Parathyroid adenoma (tissue), 2 donors: ENCODE measurements around the gene NUP98.

ENCODE experiments used
- H2AFZ ChIP-seq: fragments of 300-600 bp; sonication (generic); one replicate; pipeline ENCODE4 v1.7.0; 2017; ENCODE audit warnings: antibody characterized with exemption, mild to moderate bottlenecking
- H3K27ac ChIP-seq: fragments of 300-600 bp; sonication (generic); one replicate; pipeline ENCODE4 v1.7.0; 2017
- H3K27me3 ChIP-seq: fragments of 300-600 bp; sonication (generic); one replicate; pipeline ENCODE4 v1.7.0; 2017; ENCODE audit warnings: low read length; ENCODE audit not compliant: control insufficient read depth, insufficient read depth
- H3K36me3 ChIP-seq: fragments of 300-600 bp; sonication (generic); one replicate; pipeline ENCODE4 v1.7.0; 2017; ENCODE audit warnings: low read length; ENCODE audit not compliant: control insufficient read depth, insufficient read depth
- H3K4me1 ChIP-seq: fragments of 300-600 bp; sonication (generic); one replicate; pipeline ENCODE4 v1.7.0; 2017; ENCODE audit warnings: control low read depth
- H3K4me2 ChIP-seq: fragments of 300-600 bp; sonication (generic); one replicate; pipeline ENCODE4 v1.7.0; 2017; ENCODE audit warnings: low read length
- H3K4me3 ChIP-seq: fragments of 300-600 bp; sonication (generic); one replicate; pipeline ENCODE4 v1.7.0; 2017; ENCODE audit warnings: low read depth, low read length
- H3K79me2 ChIP-seq: fragments of 300-600 bp; sonication (generic); one replicate; pipeline ENCODE4 v1.7.0; 2017; ENCODE audit warnings: control low read depth
- H3K9ac ChIP-seq: fragments of 300-600 bp; sonication (generic); one replicate; pipeline ENCODE4 v1.7.0; 2017; ENCODE audit warnings: mild to moderate bottlenecking
- H3K9me3 ChIP-seq: fragments of 300-600 bp; sonication (generic); one replicate; pipeline ENCODE4 v1.7.0; 2017; ENCODE audit warnings: low read length; ENCODE audit not compliant: control insufficient read depth
- CTCF ChIP-seq: fragments of 300-600 bp; sonication (generic); IDR thresholded peaks from one replicate; pipeline ENCODE4 v1.7.0; 2017; ENCODE audit warnings: antibody characterized with exemption, mild to moderate bottlenecking
- donor health status: primary hyperparathyroidism.

NUP98 gene

GRCh38 chr11:3837793-3838192 lies 40.4 kb upstream of the NUP98 start:
- no peak overlapping the region for H3K4me3 ChIP-seq
- no peak for TF ChIP-seq CTCF
- H3K79me2 ChIP-seq = peaks cover 3% of the 10 kb centered on the region
- no peaks in the 10 kb centered on the region for H3K9me3 ChIP-seq
- H3K4me2 ChIP-seq = no peak overlapping the region
- H2AFZ ChIP-seq = no peak overlapping the region
- H3K4me1 ChIP-seq = peaks cover 3% of the 10 kb centered on the region
- no peaks in the 10 kb centered on the region for H3K27me3 ChIP-seq
- H3K27ac ChIP-seq = no peak overlapping the region
- no peaks in the 10 kb centered on the region for H3K36me3 ChIP-seq
- H3K9ac ChIP-seq = no peak overlapping the region

- no peak overlapping the region for H2AFZ ChIP-seq
- no peak overlapping the region for H3K9ac ChIP-seq
- H3K36me3 ChIP-seq = no peaks in the 10 kb centered on the region
- no peak overlapping the region for H3K27ac ChIP-seq
- no peak for TF ChIP-seq CTCF
- no peak overlapping the region for H3K4me3 ChIP-seq
- H3K9me3 ChIP-seq = no peaks in the 10 kb centered on the region
- no peaks in the 10 kb centered on the region for H3K27me3 ChIP-seq
- peaks cover 3% of the 10 kb centered on the region for H3K79me2 ChIP-seq
- H3K4me2 ChIP-seq = no peak overlapping the region
- H3K4me1 ChIP-seq = peaks cover 7% of the 10 kb centered on the region
These were observed 39.5 kb upstream of the NUP98 start for GRCh38 chr11:3836903-3837302.

- no peak for TF ChIP-seq CTCF
- H3K79me2 ChIP-seq = peaks cover 3% of the 10 kb centered on the region
- H3K36me3 ChIP-seq = no peaks in the 10 kb centered on the region
- H3K9me3 ChIP-seq = no peaks in the 10 kb centered on the region
- no peak overlapping the region for H3K27ac ChIP-seq
- H3K4me2 ChIP-seq = no peak overlapping the region
- no peak overlapping the region for H3K9ac ChIP-seq
- no peaks in the 10 kb centered on the region for H3K27me3 ChIP-seq
- no peak overlapping the region for H2AFZ ChIP-seq
- peaks cover 7% of the 10 kb centered on the region for H3K4me1 ChIP-seq
- H3K4me3 ChIP-seq = no peak overlapping the region
These were observed 38.4 kb upstream of the NUP98 start for GRCh38 chr11:3835751-3836150.

- no peak overlapping the region for H3K27ac ChIP-seq
- no peak for TF ChIP-seq CTCF
- no peak overlapping the region for H3K9ac ChIP-seq
- no peak overlapping the region for H2AFZ ChIP-seq
- peaks cover 3% of the 10 kb centered on the region for H3K79me2 ChIP-seq
- no peaks in the 10 kb centered on the region for H3K27me3 ChIP-seq
- no peaks in the 10 kb centered on the region for H3K36me3 ChIP-seq
- no peaks in the 10 kb centered on the region for H3K9me3 ChIP-seq
- H3K4me1 ChIP-seq = peaks cover 7% of the 10 kb centered on the region
- no peak overlapping the region for H3K4me2 ChIP-seq
- H3K4me3 ChIP-seq = no peak overlapping the region
These were observed 37.5 kb upstream of the NUP98 start for GRCh38 chr11:3834664-3835461.

GRCh38 chr11:3834349-3834663 lies 37.0 kb upstream of the NUP98 start:
- Histone ChIP-seq H3K27ac (no peak overlapping the region), H3K9ac (no peak overlapping the region)

More at GRCh38 chr11:3834349-3834663, 37.0 kb upstream of the NUP98 start:
- Histone ChIP-seq H3K4me3 (no peak overlapping the region), H3K79me2 (peaks cover 3% of the 10 kb centered on the region), H3K27me3 (no peaks in the 10 kb centered on the region), H3K9me3 (no peaks in the 10 kb centered on the region), H3K4me1 (peaks cover 7% of the 10 kb centered on the region), H3K4me2 (no peak overlapping the region), H3K36me3 (no peaks in the 10 kb centered on the region), H2AFZ (no peak overlapping the region)
- TF ChIP-seq CTCF = no peak
